ENCODE data around the gene FILIP1.

GRCh38 chr6:75483136-75483952 lies 10.3 kb downstream of the FILIP1 start:
- TF ChIP-seq JUN (IDR thresholded peaks at IDR 0.05): no peak
- no peak for TF ChIP-seq CTCF (IDR thresholded peaks at IDR 0.05)
- TF ChIP-seq, protein P1, sequence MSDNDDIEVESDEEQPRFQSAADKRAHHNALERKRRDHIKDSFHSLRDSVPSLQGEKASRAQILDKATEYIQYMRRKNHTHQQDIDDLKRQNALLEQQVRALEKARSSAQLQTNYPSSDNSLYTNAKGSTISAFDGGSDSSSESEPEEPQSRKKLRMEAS (IDR thresholded peaks at IDR 0.05): no peak
- no peak for TF ChIP-seq CBX2 (IDR thresholded peaks at IDR 0.05; ENCODE audit: borderline replicate concordance, low read depth)
- no peak for TF ChIP-seq CHD2 (IDR thresholded peaks at IDR 0.05; ENCODE audit: low read length, partially characterized antibody)
- TF ChIP-seq KDM1A (IDR thresholded peaks at IDR 0.05; ENCODE audit: low read depth): no peak
- no peak for TF ChIP-seq CEBPB (IDR thresholded peaks at IDR 0.05)
- no peak for TF ChIP-seq CHD4 (IDR thresholded peaks at IDR 0.05; ENCODE audit: borderline replicate concordance)
- TF ChIP-seq RAD21 (conservative IDR thresholded peaks at IDR 0.05 in 1 of 2, IDR thresholded peaks at IDR 0.05 in 1 of 2): no peak
- TF ChIP-seq TP53 (CRISPR knock-in tag; IDR thresholded peaks at IDR 0.05): no peak

Data from A549 (cell line).